GM21723 (cell line): ENCODE measurements around the gene ARFGAP1.
"Not testable (repeated sequence)": the region's sequence is repeated elsewhere in the genome, so short reads cannot be mapped to it uniquely, and the experiment has no call there.

Experiments used
- ATAC-seq: cut with Tn5 transposase; IDR thresholded peaks from one replicate; pipeline ENCODE4 v1.9.1; 2021; ENCODE audit warnings: mild to moderate bottlenecking, moderate library complexity; ENCODE audit not compliant: unreplicated experiment

The ARFGAP1 gene

GRCh38 chr20:63290136-63290676, 17.6 kb downstream of the ARFGAP1 start:
- ATAC-seq = no peak

GRCh38 chr20:63290677-63291472, 18.3 kb downstream of the ARFGAP1 start:
- ATAC-seq = no peak

- no peak for ATAC-seq
Observed at GRCh38 chr20:63291811-63292210, 19.2 kb downstream of the ARFGAP1 start.

GRCh38 chr20:63292292-63292701, 19.7 kb downstream of the ARFGAP1 start:
- no peak for ATAC-seq

GRCh38 chr20:63292904-63293303, 20.3 kb downstream of the ARFGAP1 start, which contains the start of gene COL20A1:
Gene COL20A1, plus strand, starts transcription at chr20:63293186. Its CDS starts 1,922 bp downstream, at chr20:63295108.
- no peak for ATAC-seq

- ATAC-seq = no peak
Observed at GRCh38 chr20:63293456-63293855, 20.8 kb downstream of the ARFGAP1 start.

- no peak for ATAC-seq
Observed at GRCh38 chr20:63293871-63294535, 21.4 kb downstream of the ARFGAP1 start.

- ATAC-seq = no peak
Observed at GRCh38 chr20:63294536-63294900, 21.9 kb downstream of the ARFGAP1 start.

- ATAC-seq = no peak
Observed at GRCh38 chr20:63295018-63295417, 22.4 kb downstream of the ARFGAP1 start.

- no peak for ATAC-seq
Observed at GRCh38 chr20:63295422-63295821, 22.8 kb downstream of the ARFGAP1 start.

- ATAC-seq = no peak
Observed at GRCh38 chr20:63295846-63296245, 23.2 kb downstream of the ARFGAP1 start.

GRCh38 chr20:63296531-63297299, 24.1 kb downstream of the ARFGAP1 start:
- no peak for ATAC-seq

- ATAC-seq = no peak
Observed at GRCh38 chr20:63297371-63297781, 24.8 kb downstream of the ARFGAP1 start.

- no peak for ATAC-seq
Observed at GRCh38 chr20:63297796-63298572, 25.4 kb downstream of the ARFGAP1 start.

GRCh38 chr20:63298731-63299312, 26.2 kb downstream of the ARFGAP1 start:
- no peak for ATAC-seq

- no peak for ATAC-seq
Observed at GRCh38 chr20:63301671-63302070, 29.1 kb downstream of the ARFGAP1 start.

- ATAC-seq = no peak
Observed at GRCh38 chr20:63303095-63303666, 30.6 kb downstream of the ARFGAP1 start.

- ATAC-seq = no peak
Observed at GRCh38 chr20:63305393-63305792, 32.8 kb downstream of the ARFGAP1 start.

GRCh38 chr20:63305933-63306672, 33.5 kb downstream of the ARFGAP1 start:
- not testable (repeated sequence) for ATAC-seq
